SU-DHL-6 (cell line): ENCODE measurements around the gene FMN1.

Source experiments
- H2AFZ ChIP-seq: fragments of 200-600 bp; sonication (generic); 2 replicates; pipeline ENCODE4 v1.6.1; 2014; ENCODE audit warnings: low read depth, mild to moderate bottlenecking, moderate library complexity, mixed read lengths, antibody characterized with exemption, low read length; ENCODE audit not compliant: severe bottlenecking
- H3F3A ChIP-seq: fragments of 200-600 bp; shearing (Covaris generic); 2 replicates; pipeline ENCODE4 v1.6.0; 2016; ENCODE audit warnings: antibody characterized with exemption, mild to moderate bottlenecking; ENCODE audit not compliant: insufficient read depth
- H3K27ac ChIP-seq: fragments of 200-600 bp; sonication (generic); 2 replicates; pipeline ENCODE4 v1.5.1; 2016; ENCODE audit warnings: low read depth, mild to moderate bottlenecking, low read length, moderate library complexity, mixed read lengths
- H3K27me3 ChIP-seq: fragments of 200-600 bp; sonication (generic), shearing (Covaris generic); 2 replicates; pipeline ENCODE4 v1.6.0; 2014; ENCODE audit warnings: mild to moderate bottlenecking, low read length
- H3K36me3 ChIP-seq: fragments of 200-600 bp; sonication (generic); 2 replicates; pipeline ENCODE4 v1.6.1; 2014; ENCODE audit warnings: mild to moderate bottlenecking, low read length, mixed read lengths
- H3K4me2 ChIP-seq: fragments of 300-600, 200-600 bp; shearing (Covaris generic), sonication (generic); 2 replicates; pipeline ENCODE4 v1.6.0; 2014; ENCODE audit warnings: low read length, low read depth, mild to moderate bottlenecking; ENCODE audit not compliant: poor library complexity, severe bottlenecking
- H3K4me3 ChIP-seq: fragments of 200-600 bp; sonication (generic); 2 replicates; pipeline ENCODE4 v1.5.1; 2014; ENCODE audit warnings: antibody characterized with exemption, low read length, mild to moderate bottlenecking, mixed read lengths; ENCODE audit not compliant: insufficient read depth, poor library complexity, severe bottlenecking
- H3K79me2 ChIP-seq: fragments of 200-600 bp; sonication (generic); 2 replicates; pipeline ENCODE4 v1.6.1; 2014; ENCODE audit warnings: mild to moderate bottlenecking, low read length, moderate library complexity; ENCODE audit not compliant: insufficient read depth
- H3K9ac ChIP-seq: fragments of 200-600 bp; sonication (generic); 2 replicates; pipeline ENCODE4 v1.7.0; 2014; ENCODE audit warnings: mild to moderate bottlenecking, low read length
- H3K9me2 ChIP-seq: fragments of 200-600 bp; sonication (generic); replicated peaks from 2 replicates; pipeline ENCODE4 v1.6.1; 2014; ENCODE audit warnings: low read length; ENCODE audit not compliant: insufficient read depth
- H3K9me3 ChIP-seq: fragments of 200-600 bp; sonication (generic); 2 replicates; pipeline ENCODE4 v1.6.1; 2014; ENCODE audit warnings: low read length, mixed read lengths; ENCODE audit not compliant: insufficient read depth
- H4K20me1 ChIP-seq: fragments of 200-600 bp; sonication (generic); 2 replicates; pipeline ENCODE4 v1.6.1; 2014; ENCODE audit warnings: low read depth, mild to moderate bottlenecking, antibody characterized with exemption, low read length, moderate library complexity, mixed read lengths
- EZH2phosphoT487 ChIP-seq: fragments of 200-600 bp; sonication (generic), shearing (Covaris generic); conservative IDR thresholded peaks from 2 replicates; pipeline ENCODE4 v1.6.1; 2018; ENCODE audit warnings: mild to moderate bottlenecking, antibody characterized with exemption, low read length, moderate library complexity, mixed read lengths
- TF ChIP-seq, protein P1 (sequence below): fragments of 200-600 bp; sonication (generic); IDR thresholded peaks from one replicate; pipeline ENCODE4 v1.5.1; 2017; ENCODE audit warnings: antibody characterized with exemption, mild to moderate bottlenecking, low read length, moderate library complexity; ENCODE audit not compliant: insufficient read depth, poor library complexity, severe bottlenecking

FMN1 gene

DNA sequence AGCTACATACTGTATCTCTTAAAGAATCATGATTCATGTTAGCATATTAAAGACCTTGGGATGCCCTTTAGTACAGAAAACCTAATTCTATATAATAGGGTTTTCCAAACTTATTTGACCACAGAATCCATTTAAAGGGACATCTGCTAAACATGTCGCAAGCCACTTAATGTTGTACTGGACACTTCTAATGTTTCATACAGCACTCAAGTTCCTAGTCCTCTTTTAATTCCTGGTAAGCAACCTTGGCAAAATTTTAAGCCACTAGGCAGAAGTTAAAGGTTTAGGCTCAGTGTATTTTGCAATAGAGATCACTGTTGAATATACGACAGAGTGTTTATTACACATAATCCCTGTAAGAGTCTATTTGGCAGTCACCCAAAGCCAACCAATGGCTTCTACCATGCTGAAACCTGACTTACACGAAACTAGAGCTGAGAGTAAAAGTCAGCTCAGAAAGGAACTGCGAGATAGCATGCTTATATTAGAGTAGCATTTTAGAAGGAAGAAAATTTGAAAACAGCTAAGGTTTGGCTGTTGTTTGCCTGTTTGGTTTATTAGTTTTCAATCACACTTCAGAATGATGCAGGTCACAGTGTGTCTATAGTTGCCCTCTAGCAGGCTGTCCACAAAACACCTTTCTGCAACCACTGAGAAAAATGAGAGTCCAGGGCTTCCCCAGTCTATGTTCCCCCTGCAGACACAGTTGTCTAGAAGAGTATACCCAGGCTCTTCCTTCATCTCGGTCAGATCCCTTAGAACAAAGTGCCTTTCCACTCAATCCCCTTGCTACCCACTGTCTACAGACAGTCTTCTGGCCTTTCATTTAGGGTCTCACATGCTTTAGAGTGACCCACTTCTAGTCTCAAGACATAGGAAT, 104.4 kb downstream of the FMN1 start:
- Histone ChIP-seq H3K9me2 (no peaks in the 10 kb centered on the region), H3K9ac (no peak overlapping the region), H2AFZ (no peak overlapping the region), H3K79me2 (no peaks in the 10 kb centered on the region), H3K27ac (no peak overlapping the region), H3K36me3 (no peaks in the 10 kb centered on the region), H3K4me3 (no peak overlapping the region), H4K20me1 (no peaks in the 10 kb centered on the region), H3F3A (no peaks in the 10 kb centered on the region), H3K9me3 (no peaks in the 10 kb centered on the region), H3K4me2 (no peak overlapping the region), H3K27me3 (no peaks in the 10 kb centered on the region)
- TF ChIP-seq EZH2phosphoT487: no peak
- TF ChIP-seq, protein P1, sequence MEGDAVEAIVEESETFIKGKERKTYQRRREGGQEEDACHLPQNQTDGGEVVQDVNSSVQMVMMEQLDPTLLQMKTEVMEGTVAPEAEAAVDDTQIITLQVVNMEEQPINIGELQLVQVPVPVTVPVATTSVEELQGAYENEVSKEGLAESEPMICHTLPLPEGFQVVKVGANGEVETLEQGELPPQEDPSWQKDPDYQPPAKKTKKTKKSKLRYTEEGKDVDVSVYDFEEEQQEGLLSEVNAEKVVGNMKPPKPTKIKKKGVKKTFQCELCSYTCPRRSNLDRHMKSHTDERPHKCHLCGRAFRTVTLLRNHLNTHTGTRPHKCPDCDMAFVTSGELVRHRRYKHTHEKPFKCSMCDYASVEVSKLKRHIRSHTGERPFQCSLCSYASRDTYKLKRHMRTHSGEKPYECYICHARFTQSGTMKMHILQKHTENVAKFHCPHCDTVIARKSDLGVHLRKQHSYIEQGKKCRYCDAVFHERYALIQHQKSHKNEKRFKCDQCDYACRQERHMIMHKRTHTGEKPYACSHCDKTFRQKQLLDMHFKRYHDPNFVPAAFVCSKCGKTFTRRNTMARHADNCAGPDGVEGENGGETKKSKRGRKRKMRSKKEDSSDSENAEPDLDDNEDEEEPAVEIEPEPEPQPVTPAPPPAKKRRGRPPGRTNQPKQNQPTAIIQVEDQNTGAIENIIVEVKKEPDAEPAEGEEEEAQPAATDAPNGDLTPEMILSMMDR: no peak

DNA sequence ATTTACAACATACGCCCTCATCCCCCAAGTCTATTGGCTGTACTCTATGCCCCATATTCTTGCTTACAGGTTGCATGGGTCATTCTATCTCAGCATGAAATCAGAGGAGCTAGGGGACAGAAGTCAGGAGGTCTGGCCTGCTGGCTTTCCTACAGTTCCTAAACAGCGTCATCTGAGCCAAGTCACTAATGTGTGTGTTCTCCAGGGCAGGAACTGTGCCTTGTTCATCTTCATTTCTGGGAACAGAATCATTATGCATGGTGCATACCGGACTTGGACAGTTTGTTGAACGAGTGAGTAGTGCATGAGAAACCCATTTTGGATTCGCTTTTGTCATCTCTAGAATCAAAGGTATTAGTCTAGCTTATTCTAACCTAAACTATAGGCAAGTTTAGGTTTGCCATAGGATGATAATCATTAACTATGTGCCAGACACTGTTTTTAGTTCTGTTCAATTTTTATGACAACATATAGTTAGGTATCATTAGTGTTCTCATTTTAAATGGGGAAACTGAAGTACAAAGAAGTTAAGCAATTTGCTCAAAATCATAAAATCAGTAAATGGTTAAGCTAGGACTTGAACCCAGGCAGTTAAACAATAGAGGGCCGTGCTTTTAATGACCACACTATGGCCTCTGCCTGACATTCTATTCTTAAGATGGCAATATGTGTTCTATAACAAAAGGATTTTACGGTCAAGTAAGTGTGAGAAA, 105.2 kb downstream of the FMN1 start:
- no peak overlapping the region for H3K9ac ChIP-seq
- TF ChIP-seq, protein P1: no peak
- TF ChIP-seq EZH2phosphoT487: no peak
- no peaks in the 10 kb centered on the region for H3K79me2 ChIP-seq
- no peaks in the 10 kb centered on the region for H3F3A ChIP-seq
- no peak overlapping the region for H3K4me3 ChIP-seq
- no peaks in the 10 kb centered on the region for H3K9me2 ChIP-seq
- no peak overlapping the region for H3K27ac ChIP-seq
- H4K20me1 ChIP-seq: no peaks in the 10 kb centered on the region
- no peak overlapping the region for H2AFZ ChIP-seq
- H3K27me3 ChIP-seq: no peaks in the 10 kb centered on the region
- no peak overlapping the region for H3K4me2 ChIP-seq
- H3K9me3 ChIP-seq: no peaks in the 10 kb centered on the region
- H3K36me3 ChIP-seq: no peaks in the 10 kb centered on the region

DNA sequence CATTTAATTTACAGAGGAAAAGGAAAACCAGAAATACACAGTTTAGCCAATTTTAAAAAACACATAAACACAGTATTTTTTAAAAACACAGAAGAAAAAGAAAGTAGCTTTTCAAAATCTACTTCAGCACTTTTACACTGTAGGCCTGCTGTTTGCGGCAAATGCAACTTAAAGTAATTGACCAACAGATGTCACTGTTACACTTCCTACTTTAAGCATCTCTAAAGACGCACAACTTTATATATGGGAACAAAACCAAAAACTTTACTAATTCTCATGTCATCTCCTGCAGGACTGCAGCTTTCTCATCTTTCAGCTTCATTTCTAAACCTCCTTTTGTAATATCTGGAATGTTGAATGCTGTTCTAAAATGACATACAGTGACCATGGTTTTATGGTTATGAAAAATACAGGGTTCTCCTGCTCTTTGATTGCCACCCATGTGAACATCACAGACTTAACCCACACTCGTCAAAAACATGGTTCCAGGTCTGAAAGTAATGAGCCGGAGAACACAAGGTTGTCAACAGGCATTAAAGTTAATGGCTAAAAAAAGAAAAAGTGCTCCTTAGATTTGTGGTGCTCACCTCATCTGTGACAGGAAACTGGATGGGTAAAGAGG, 107.9 kb downstream of the FMN1 start:
- TF ChIP-seq EZH2phosphoT487: no peak
- TF ChIP-seq, protein P1: no peak
- H3K79me2 ChIP-seq: no peaks in the 10 kb centered on the region
- no peak overlapping the region for H3K4me2 ChIP-seq
- no peaks in the 10 kb centered on the region for H4K20me1 ChIP-seq
- no peak overlapping the region for H2AFZ ChIP-seq
- no peaks in the 10 kb centered on the region for H3K9me3 ChIP-seq
- H3F3A ChIP-seq: no peaks in the 10 kb centered on the region
- no peaks in the 10 kb centered on the region for H3K36me3 ChIP-seq
- no peaks in the 10 kb centered on the region for H3K27me3 ChIP-seq
- H3K27ac ChIP-seq: no peak overlapping the region
- H3K9me2 ChIP-seq: no peaks in the 10 kb centered on the region
- H3K9ac ChIP-seq: no peak overlapping the region
- no peak overlapping the region for H3K4me3 ChIP-seq
